K562 (cell line): ENCODE measurements around the gene COX7A2. TPM values are rescaled to one million over a fixed set of nuclear protein-coding genes. Genes with fewer than 3 reads are reported as not detected.

Experiments
- ELF4 ChIP-seq: fragments of 450-650 bp; formaldehyde crosslinking; IDR thresholded peaks from 2 replicates; pipeline ENCODE4 v1.4.0; 2022; ENCODE audit warnings: missing genetic modification characterization
- MCM3 ChIP-seq: fragments of 450-650 bp; IDR thresholded peaks from 2 replicates; pipeline ENCODE4 v1.6.1; 2016
- NCOA2 ChIP-seq, 2 experiments: fragments of 450-650 bp; IDR thresholded peaks; 2 replicates each; pipeline ENCODE4 v1.6.1; 2018; ENCODE audit warnings: mild to moderate bottlenecking in 2 of 2, moderate library complexity in 1 of 2; ENCODE audit not compliant: partially characterized antibody in 2 of 2
- NR2C1 ChIP-seq, 2 experiments: fragments of 450-650 bp; IDR thresholded peaks; 2 replicates each; pipeline ENCODE4 v1.6.1; 2017; ENCODE audit warnings: mild to moderate bottlenecking in 2 of 2, antibody characterized with exemption in 1 of 2, inconsistent platforms in 1 of 2, missing compliant biosample characterization in 1 of 2, missing genetic modification characterization in 1 of 2
- SMARCA5 ChIP-seq: fragments of 450-650 bp; IDR thresholded peaks from 2 replicates; pipeline ENCODE4 v1.6.1; 2016
- XRCC5 ChIP-seq: fragments of 200-400 bp; formaldehyde crosslinking; IDR thresholded peaks from 2 replicates; pipeline ENCODE4 v1.6.1; 2017; ENCODE audit warnings: low read depth, mild to moderate bottlenecking, low read length
- ZNF165 ChIP-seq: fragments of 250-450 bp; sonication (Bioruptor Pico); IDR thresholded peaks from 2 replicates; pipeline ENCODE4 v1.4.0; 2020; ENCODE audit warnings: borderline replicate concordance
- polyA plus RNA-seq, 8 experiments: library from polyadenylated mRNA; depleted of rRNA in 4 of 8; stranded (reverse) in 5 of 8; unstranded in 3 of 8; fragments of >200 nt; fragmentation: Nextera tagmentation in 2 of 8; fragmentation: Illumina TruSeq in 1 of 8; extraction: Ambion mirVana in 2 of 8; extraction: Trizol in 1 of 8; gene quantifications; 2 replicates each; pipeline versions ENCODE4 v1.2.1 to v1.2.3, GENCODE V29; 2011 to 2014; ENCODE audit warnings: inconsistent platforms in 1 of 8, missing spikeins in 1 of 8
- total RNA-seq, 7 experiments: library from RNA; depleted of rRNA in 6 of 7; stranded (reverse); fragments of >200 nt in 6 of 7; fragmentation: Illumina TruSeq in 2 of 7; extraction: Trizol in 2 of 7; gene quantifications; 2 replicates each; pipeline versions ENCODE4 v1.2.1 to v1.2.3, GENCODE V29; 2011 to 2021; ENCODE audit warnings: low replicate concordance in 1 of 7
- TF ChIP-seq, protein P1 (sequence below): fragments of 450-650 bp; IDR thresholded peaks from 2 replicates; pipeline ENCODE4 v1.6.1; 2016; ENCODE audit warnings: mild to moderate bottlenecking, moderate library complexity
- TF ChIP-seq, protein P2 (sequence below), 2 experiments: fragments of 450-650 bp in 1 of 2; IDR thresholded peaks; 2 replicates each; pipeline ENCODE4 v1.6.1; 2011 to 2017; ENCODE audit warnings: low read depth in 2 of 2, antibody characterized with exemption in 1 of 2, borderline replicate concordance in 1 of 2, low read length in 1 of 2, mild to moderate bottlenecking in 1 of 2, mixed read lengths in 1 of 2; ENCODE audit not compliant: control insufficient read depth in 1 of 2
- TF ChIP-seq, protein P3 (sequence below): sonication (generic); formaldehyde crosslinking; IDR thresholded peaks from 2 replicates; pipeline ENCODE4 v1.8.1; 2023; ENCODE audit warnings: mild to moderate bottlenecking, missing genetic modification reagents

The COX7A2 gene
- total and polyA plus RNA-seq, 9 of the 15 experiments (the other 6 are each of a cell fraction or from before 2014, with no cell fraction given) = 234 to 2,216 (median 585) TPM

DNA sequence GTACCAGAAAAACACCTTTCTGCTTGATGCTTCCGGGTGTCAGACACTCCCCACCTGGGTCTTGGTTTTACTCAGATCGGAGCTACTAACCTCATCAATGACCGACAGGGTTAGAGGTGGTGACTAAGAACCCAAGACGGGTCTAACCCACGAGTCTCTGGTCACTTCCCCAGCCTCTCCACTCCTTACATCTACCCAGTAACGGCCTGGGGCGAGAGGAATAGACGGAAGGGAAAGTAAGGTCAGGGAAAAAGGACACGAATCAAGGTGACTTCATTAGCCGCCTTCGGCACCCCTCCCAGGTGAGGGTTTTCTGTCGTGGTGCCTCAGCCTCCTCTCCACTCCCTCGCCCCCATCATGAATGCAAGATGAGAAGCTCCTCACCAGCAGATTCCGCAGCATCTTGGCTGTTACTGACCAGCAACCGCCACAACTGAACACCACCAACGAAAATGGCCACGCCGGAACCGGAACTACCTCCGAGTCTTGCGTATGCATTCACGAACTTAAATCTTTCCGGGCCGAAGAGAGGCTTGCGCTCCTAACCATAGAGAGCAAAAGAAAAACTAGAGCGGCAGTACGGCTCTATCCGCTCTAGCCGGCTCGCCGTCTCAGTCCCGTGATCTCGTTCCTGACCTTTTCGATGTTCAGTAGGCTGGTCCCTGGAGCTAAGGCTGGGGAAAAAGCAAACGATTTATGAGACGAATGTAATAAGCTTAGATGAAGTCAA, at the start of gene COX7A2 (continued):
- TF ChIP-seq, protein P1, sequence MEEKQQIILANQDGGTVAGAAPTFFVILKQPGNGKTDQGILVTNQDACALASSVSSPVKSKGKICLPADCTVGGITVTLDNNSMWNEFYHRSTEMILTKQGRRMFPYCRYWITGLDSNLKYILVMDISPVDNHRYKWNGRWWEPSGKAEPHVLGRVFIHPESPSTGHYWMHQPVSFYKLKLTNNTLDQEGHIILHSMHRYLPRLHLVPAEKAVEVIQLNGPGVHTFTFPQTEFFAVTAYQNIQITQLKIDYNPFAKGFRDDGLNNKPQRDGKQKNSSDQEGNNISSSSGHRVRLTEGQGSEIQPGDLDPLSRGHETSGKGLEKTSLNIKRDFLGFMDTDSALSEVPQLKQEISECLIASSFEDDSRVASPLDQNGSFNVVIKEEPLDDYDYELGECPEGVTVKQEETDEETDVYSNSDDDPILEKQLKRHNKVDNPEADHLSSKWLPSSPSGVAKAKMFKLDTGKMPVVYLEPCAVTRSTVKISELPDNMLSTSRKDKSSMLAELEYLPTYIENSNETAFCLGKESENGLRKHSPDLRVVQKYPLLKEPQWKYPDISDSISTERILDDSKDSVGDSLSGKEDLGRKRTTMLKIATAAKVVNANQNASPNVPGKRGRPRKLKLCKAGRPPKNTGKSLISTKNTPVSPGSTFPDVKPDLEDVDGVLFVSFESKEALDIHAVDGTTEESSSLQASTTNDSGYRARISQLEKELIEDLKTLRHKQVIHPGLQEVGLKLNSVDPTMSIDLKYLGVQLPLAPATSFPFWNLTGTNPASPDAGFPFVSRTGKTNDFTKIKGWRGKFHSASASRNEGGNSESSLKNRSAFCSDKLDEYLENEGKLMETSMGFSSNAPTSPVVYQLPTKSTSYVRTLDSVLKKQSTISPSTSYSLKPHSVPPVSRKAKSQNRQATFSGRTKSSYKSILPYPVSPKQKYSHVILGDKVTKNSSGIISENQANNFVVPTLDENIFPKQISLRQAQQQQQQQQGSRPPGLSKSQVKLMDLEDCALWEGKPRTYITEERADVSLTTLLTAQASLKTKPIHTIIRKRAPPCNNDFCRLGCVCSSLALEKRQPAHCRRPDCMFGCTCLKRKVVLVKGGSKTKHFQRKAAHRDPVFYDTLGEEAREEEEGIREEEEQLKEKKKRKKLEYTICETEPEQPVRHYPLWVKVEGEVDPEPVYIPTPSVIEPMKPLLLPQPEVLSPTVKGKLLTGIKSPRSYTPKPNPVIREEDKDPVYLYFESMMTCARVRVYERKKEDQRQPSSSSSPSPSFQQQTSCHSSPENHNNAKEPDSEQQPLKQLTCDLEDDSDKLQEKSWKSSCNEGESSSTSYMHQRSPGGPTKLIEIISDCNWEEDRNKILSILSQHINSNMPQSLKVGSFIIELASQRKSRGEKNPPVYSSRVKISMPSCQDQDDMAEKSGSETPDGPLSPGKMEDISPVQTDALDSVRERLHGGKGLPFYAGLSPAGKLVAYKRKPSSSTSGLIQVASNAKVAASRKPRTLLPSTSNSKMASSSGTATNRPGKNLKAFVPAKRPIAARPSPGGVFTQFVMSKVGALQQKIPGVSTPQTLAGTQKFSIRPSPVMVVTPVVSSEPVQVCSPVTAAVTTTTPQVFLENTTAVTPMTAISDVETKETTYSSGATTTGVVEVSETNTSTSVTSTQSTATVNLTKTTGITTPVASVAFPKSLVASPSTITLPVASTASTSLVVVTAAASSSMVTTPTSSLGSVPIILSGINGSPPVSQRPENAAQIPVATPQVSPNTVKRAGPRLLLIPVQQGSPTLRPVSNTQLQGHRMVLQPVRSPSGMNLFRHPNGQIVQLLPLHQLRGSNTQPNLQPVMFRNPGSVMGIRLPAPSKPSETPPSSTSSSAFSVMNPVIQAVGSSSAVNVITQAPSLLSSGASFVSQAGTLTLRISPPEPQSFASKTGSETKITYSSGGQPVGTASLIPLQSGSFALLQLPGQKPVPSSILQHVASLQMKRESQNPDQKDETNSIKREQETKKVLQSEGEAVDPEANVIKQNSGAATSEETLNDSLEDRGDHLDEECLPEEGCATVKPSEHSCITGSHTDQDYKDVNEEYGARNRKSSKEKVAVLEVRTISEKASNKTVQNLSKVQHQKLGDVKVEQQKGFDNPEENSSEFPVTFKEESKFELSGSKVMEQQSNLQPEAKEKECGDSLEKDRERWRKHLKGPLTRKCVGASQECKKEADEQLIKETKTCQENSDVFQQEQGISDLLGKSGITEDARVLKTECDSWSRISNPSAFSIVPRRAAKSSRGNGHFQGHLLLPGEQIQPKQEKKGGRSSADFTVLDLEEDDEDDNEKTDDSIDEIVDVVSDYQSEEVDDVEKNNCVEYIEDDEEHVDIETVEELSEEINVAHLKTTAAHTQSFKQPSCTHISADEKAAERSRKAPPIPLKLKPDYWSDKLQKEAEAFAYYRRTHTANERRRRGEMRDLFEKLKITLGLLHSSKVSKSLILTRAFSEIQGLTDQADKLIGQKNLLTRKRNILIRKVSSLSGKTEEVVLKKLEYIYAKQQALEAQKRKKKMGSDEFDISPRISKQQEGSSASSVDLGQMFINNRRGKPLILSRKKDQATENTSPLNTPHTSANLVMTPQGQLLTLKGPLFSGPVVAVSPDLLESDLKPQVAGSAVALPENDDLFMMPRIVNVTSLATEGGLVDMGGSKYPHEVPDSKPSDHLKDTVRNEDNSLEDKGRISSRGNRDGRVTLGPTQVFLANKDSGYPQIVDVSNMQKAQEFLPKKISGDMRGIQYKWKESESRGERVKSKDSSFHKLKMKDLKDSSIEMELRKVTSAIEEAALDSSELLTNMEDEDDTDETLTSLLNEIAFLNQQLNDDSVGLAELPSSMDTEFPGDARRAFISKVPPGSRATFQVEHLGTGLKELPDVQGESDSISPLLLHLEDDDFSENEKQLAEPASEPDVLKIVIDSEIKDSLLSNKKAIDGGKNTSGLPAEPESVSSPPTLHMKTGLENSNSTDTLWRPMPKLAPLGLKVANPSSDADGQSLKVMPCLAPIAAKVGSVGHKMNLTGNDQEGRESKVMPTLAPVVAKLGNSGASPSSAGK = peak; percentile 64; the same call in 1 of the 2 replicates
- TF ChIP-seq, protein P2, sequence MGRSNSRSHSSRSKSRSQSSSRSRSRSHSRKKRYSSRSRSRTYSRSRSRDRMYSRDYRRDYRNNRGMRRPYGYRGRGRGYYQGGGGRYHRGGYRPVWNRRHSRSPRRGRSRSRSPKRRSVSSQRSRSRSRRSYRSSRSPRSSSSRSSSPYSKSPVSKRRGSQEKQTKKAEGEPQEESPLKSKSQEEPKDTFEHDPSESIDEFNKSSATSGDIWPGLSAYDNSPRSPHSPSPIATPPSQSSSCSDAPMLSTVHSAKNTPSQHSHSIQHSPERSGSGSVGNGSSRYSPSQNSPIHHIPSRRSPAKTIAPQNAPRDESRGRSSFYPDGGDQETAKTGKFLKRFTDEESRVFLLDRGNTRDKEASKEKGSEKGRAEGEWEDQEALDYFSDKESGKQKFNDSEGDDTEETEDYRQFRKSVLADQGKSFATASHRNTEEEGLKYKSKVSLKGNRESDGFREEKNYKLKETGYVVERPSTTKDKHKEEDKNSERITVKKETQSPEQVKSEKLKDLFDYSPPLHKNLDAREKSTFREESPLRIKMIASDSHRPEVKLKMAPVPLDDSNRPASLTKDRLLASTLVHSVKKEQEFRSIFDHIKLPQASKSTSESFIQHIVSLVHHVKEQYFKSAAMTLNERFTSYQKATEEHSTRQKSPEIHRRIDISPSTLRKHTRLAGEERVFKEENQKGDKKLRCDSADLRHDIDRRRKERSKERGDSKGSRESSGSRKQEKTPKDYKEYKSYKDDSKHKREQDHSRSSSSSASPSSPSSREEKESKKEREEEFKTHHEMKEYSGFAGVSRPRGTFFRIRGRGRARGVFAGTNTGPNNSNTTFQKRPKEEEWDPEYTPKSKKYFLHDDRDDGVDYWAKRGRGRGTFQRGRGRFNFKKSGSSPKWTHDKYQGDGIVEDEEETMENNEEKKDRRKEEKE (IDR thresholded peaks at IDR 0.05; ENCODE audit: borderline replicate concordance in 1 of 2, control insufficient read depth in 1 of 2, low read depth in 2 of 2, low read length in 1 of 2) = peak in 1 of 2 experiments; percentile 84; a peak in 1 of 4 replicates
- TF ChIP-seq XRCC5 (0 out of 2 replicates have a peak, but pooled peaks have one; percentile 66), SMARCA5 (no peak), NCOA2 (IDR thresholded peaks at IDR 0.05; ENCODE audit: partially characterized antibody in 2 of 2) (no peak), ELF4 (CRISPR knock-in tag) (no peak), MCM3 (no peak), NR2C1 (IDR thresholded peaks at IDR 0.05) (peak; percentile 94), NR2C1 (tag; IDR thresholded peaks at IDR 0.05) (peak; percentile 96), ZNF165 (CRISPR knock-in tag) (no peak)
- TF ChIP-seq, protein P3, sequence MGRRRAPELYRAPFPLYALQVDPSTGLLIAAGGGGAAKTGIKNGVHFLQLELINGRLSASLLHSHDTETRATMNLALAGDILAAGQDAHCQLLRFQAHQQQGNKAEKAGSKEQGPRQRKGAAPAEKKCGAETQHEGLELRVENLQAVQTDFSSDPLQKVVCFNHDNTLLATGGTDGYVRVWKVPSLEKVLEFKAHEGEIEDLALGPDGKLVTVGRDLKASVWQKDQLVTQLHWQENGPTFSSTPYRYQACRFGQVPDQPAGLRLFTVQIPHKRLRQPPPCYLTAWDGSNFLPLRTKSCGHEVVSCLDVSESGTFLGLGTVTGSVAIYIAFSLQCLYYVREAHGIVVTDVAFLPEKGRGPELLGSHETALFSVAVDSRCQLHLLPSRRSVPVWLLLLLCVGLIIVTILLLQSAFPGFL (CRISPR knock-in tag) = 0 out of 2 replicates have a peak, but pooled peaks have one; percentile 63
